Muscle layer of duodenum (tissue), 2 donors: Measurements from ENCODE around the gene CACNA2D3.
A peak's percentile ranks its signal among the peaks of the same experiment; 100 is the strongest.

ENCODE experiments used
- H3K27ac ChIP-seq: one replicate; pipeline ENCODE4 v1.7.0; 2013; ENCODE audit warnings: mild to moderate bottlenecking, low read length
- H3K27me3 ChIP-seq: one replicate; pipeline ENCODE4 v1.7.0; 2013; ENCODE audit warnings: low read depth, mild to moderate bottlenecking, control low read depth, low read length
- H3K36me3 ChIP-seq, 2 donors: one replicate each; pipeline ENCODE4 v1.7.0; 2013; ENCODE audit warnings: low read length in 2 of 2, control low read depth in 1 of 2, mild to moderate bottlenecking in 1 of 2; ENCODE audit not compliant: insufficient read depth in 2 of 2, control insufficient read depth in 1 of 2
- H3K4me1 ChIP-seq, 2 donors: one replicate each; pipeline ENCODE4 v1.7.0; 2013; ENCODE audit warnings: low read length in 2 of 2, mild to moderate bottlenecking in 2 of 2, control low read depth in 1 of 2, moderate library complexity in 1 of 2; ENCODE audit not compliant: insufficient read depth in 2 of 2, control insufficient read depth in 1 of 2
- H3K4me3 ChIP-seq, 2 donors: one replicate each; pipeline ENCODE4 v1.7.0; 2013; ENCODE audit warnings: low read length in 2 of 2, low read depth in 1 of 2, mild to moderate bottlenecking in 1 of 2
- H3K9me3 ChIP-seq, 2 donors: one replicate each; pipeline ENCODE4 v1.7.0; 2013; ENCODE audit warnings: low read length in 2 of 2, control low read depth in 1 of 2, mild to moderate bottlenecking in 1 of 2; ENCODE audit not compliant: control insufficient read depth in 1 of 2
- donor health status: healthy.

CACNA2D3 gene

GRCh38 chr3:54223063-54223462, 100.7 kb downstream of the CACNA2D3 start:
- no peaks in the 10 kb centered on the region for H3K9me3 ChIP-seq
- no peak overlapping the region for H3K27ac ChIP-seq
- no peaks in the 10 kb centered on the region for H3K4me1 ChIP-seq
- H3K4me3 ChIP-seq, result no peak overlapping the region
- no peaks in the 10 kb centered on the region for H3K36me3 ChIP-seq
- H3K27me3 ChIP-seq, result no peaks in the 10 kb centered on the region

- no peak overlapping the region for H3K4me3 ChIP-seq
These were observed 103.6 kb downstream of the CACNA2D3 start for GRCh38 chr3:54225841-54226528.

GRCh38 chr3:54228806-54229205, 106.5 kb downstream of the CACNA2D3 start:
- no peaks in the 10 kb centered on the region for H3K9me3 ChIP-seq
- H3K27me3 ChIP-seq, result no peaks in the 10 kb centered on the region
- H3K36me3 ChIP-seq, result no peaks in the 10 kb centered on the region
- H3K27ac ChIP-seq, result no peak overlapping the region
- no peaks in the 10 kb centered on the region for H3K4me1 ChIP-seq
- H3K4me3 ChIP-seq, result no peak overlapping the region

More at GRCh38 chr3:54225841-54226528, 103.6 kb downstream of the CACNA2D3 start:
- Histone ChIP-seq H3K27ac (no peak overlapping the region), H3K27me3 (no peaks in the 10 kb centered on the region), H3K4me1 (no peaks in the 10 kb centered on the region), H3K9me3 (no peaks in the 10 kb centered on the region), H3K36me3 (no peaks in the 10 kb centered on the region)

- Histone ChIP-seq H3K4me1 (no peaks in the 10 kb centered on the region), H3K27ac (no peak overlapping the region), H3K36me3 (no peaks in the 10 kb centered on the region), H3K4me3 (no peak overlapping the region), H3K27me3 (no peaks in the 10 kb centered on the region), H3K9me3 (no peaks in the 10 kb centered on the region)
These were observed 110.3 kb downstream of the CACNA2D3 start for GRCh38 chr3:54232618-54233017.

GRCh38 chr3:54235998-54236397, 113.6 kb downstream of the CACNA2D3 start:
- Histone ChIP-seq H3K9me3 (no peaks in the 10 kb centered on the region), H3K36me3 (no peaks in the 10 kb centered on the region), H3K4me1 (no peaks in the 10 kb centered on the region), H3K27ac (no peak overlapping the region), H3K4me3 (no peak overlapping the region), H3K27me3 (no peaks in the 10 kb centered on the region)

- no peaks in the 10 kb centered on the region for H3K27me3 ChIP-seq
- no peaks in the 10 kb centered on the region for H3K36me3 ChIP-seq
- no peaks in the 10 kb centered on the region for H3K4me1 ChIP-seq
- no peak overlapping the region for H3K4me3 ChIP-seq
- no peak overlapping the region for H3K27ac ChIP-seq
- H3K9me3 ChIP-seq, result no peaks in the 10 kb centered on the region
These were observed 114.8 kb downstream of the CACNA2D3 start for GRCh38 chr3:54237109-54237508.

GRCh38 chr3:54237788-54238502, 115.6 kb downstream of the CACNA2D3 start:
- Histone ChIP-seq H3K9me3 (no peaks in the 10 kb centered on the region), H3K4me1 (no peaks in the 10 kb centered on the region), H3K4me3 (no peak overlapping the region), H3K27me3 (no peaks in the 10 kb centered on the region), H3K36me3 (no peaks in the 10 kb centered on the region), H3K27ac (no peak overlapping the region)

GRCh38 chr3:54240309-54240708, 118.0 kb downstream of the CACNA2D3 start:
- Histone ChIP-seq H3K4me3 (no peak overlapping the region), H3K4me1 (no peaks in the 10 kb centered on the region), H3K27ac (no peak overlapping the region), H3K36me3 (no peaks in the 10 kb centered on the region), H3K27me3 (no peaks in the 10 kb centered on the region), H3K9me3 (no peaks in the 10 kb centered on the region)

- Histone ChIP-seq H3K4me1 (no peaks in the 10 kb centered on the region), H3K9me3 (peaks cover 0 to 4% of the 10 kb centered on the region in 2 donors), H3K36me3 (no peaks in the 10 kb centered on the region), H3K27ac (no peak overlapping the region), H3K4me3 (peak overlapping the region in 1 of 2 donors; percentile 34), H3K27me3 (no peaks in the 10 kb centered on the region)
These were observed 120.9 kb downstream of the CACNA2D3 start for GRCh38 chr3:54243056-54243931.

GRCh38 chr3:54243960-54244682, 121.8 kb downstream of the CACNA2D3 start:
- Histone ChIP-seq H3K27ac (no peak overlapping the region), H3K4me3 (peak overlapping the region in 1 of 2 donors; percentile 34), H3K9me3 (peaks cover 0 to 4% of the 10 kb centered on the region in 2 donors), H3K4me1 (no peaks in the 10 kb centered on the region), H3K27me3 (no peaks in the 10 kb centered on the region), H3K36me3 (no peaks in the 10 kb centered on the region)

GRCh38 chr3:54251705-54252104, 129.4 kb downstream of the CACNA2D3 start:
- Histone ChIP-seq H3K27ac (no peak overlapping the region), H3K36me3 (no peaks in the 10 kb centered on the region), H3K27me3 (no peaks in the 10 kb centered on the region), H3K9me3 (no peaks in the 10 kb centered on the region), H3K4me3 (no peak overlapping the region), H3K4me1 (no peaks in the 10 kb centered on the region)
